ENCODE data around the gene ADAMTSL1. TPM values are rescaled to one million over a fixed set of nuclear protein-coding genes. Genes with fewer than 3 reads are reported as not detected.

Gene ADAMTSL1
- total and polyA plus RNA-seq, 9 of the 15 experiments (the other 6 are each of a cell fraction or from before 2014, with no cell fraction given) = 0.01 TPM; not detected in 8

- TF ChIP-seq POLR2AphosphoS5 (IDR thresholded peaks at IDR 0.05; ENCODE audit: control insufficient read depth, insufficient read depth, low read depth, low read length) = no peak
Observed at GRCh38 chr9:18543406-18544192, 69.6 kb downstream of the ADAMTSL1 start (continued).

- H3K36me3 ChIP-seq (ENCODE audit: control insufficient read depth, insufficient read depth, low read length) = no peaks in the 10 kb centered on the region
- H3K9me1 ChIP-seq (ENCODE audit: control insufficient read depth, insufficient read depth, low read length) = no peaks in the 10 kb centered on the region
- no peaks in the 10 kb centered on the region for H3K27me3 ChIP-seq (ENCODE audit: control insufficient read depth in 2 of 2, insufficient read depth in 2 of 2, low read length in 2 of 2)
- no peaks in the 10 kb centered on the region for H3K4me1 ChIP-seq (replicated peaks in 1 of 2; ENCODE audit: control insufficient read depth in 2 of 2, insufficient read depth in 2 of 2, low read length in 2 of 2)
- FAIRE-seq (no peak), ATAC-seq (no peak), DNase-seq (ENCODE audit: extremely low read depth in 1 of 4, low spot score in 3 of 4) (no peak)
- CTCF ChIA-PET (ENCODE audit: low intra/inter-chr PET ratio) = no interaction called here
- POLR2A ChIA-PET = no interaction called here
- H2AFZ ChIP-seq (ENCODE audit: low read depth, low read length) = no peak overlapping the region
- 0% methylated on average over 3 of the region's 3 CpGs for WGBS (ENCODE audit: insufficient coverage, low coverage, missing lambda C conversion rate)
- no peak overlapping the region for H3K27ac ChIP-seq (ENCODE audit: extremely low read depth, low read depth, low read length)
- no peak overlapping the region for H3K9ac ChIP-seq (ENCODE audit: insufficient read depth in 1 of 2, low read depth in 2 of 2, low read length in 2 of 2)
- H3K4me3 ChIP-seq = no peak overlapping the region
- no TSS peak for BruUV-seq (replicated peaks)
- in situ Hi-C loops (cut with MboI) (no loop called here), intact Hi-C loops (cut with micrococcal nuclease) (no loop called here)
- H4K20me1 ChIP-seq (replicated peaks; ENCODE audit: control insufficient read depth, insufficient read depth, low read length) = no peaks in the 10 kb centered on the region
- H3K79me2 ChIP-seq (ENCODE audit: control insufficient read depth, insufficient read depth, low read length) = no peaks in the 10 kb centered on the region
- no peak overlapping the region for H3K4me2 ChIP-seq (ENCODE audit: insufficient read depth, low read length)
- no peaks in the 10 kb centered on the region for H3K9me3 ChIP-seq (replicated peaks; ENCODE audit: control insufficient read depth, insufficient read depth, low read depth, low read length)
- no peak for TF ChIP-seq FOXM1 (IDR thresholded peaks at IDR 0.05; ENCODE audit: low read depth)
- TF ChIP-seq FOXM1 (CRISPR knock-in tag; IDR thresholded peaks at IDR 0.05; ENCODE audit: low read depth) = no peak
- no peak for TF ChIP-seq GTF2A2 (tag; IDR thresholded peaks at IDR 0.05)
- no peak for TF ChIP-seq MEF2A (IDR thresholded peaks at IDR 0.05; ENCODE audit: control insufficient read depth, low read depth, low read length)
- TF ChIP-seq RAD21 (CRISPR knock-in tag; conservative IDR thresholded peaks at IDR 0.05 in 1 of 2, IDR thresholded peaks at IDR 0.05 in 1 of 2) = no peak
- no peak for TF ChIP-seq NBN (IDR thresholded peaks at IDR 0.05; ENCODE audit: low read depth)
- no peak for TF ChIP-seq DPF2 (IDR thresholded peaks at IDR 0.05)
- TF ChIP-seq TFAM (CRISPR knock-in tag; conservative IDR thresholded peaks at IDR 0.05) = no peak
- TF ChIP-seq ZNF696 (CRISPR knock-in tag; conservative IDR thresholded peaks at IDR 0.05) = no peak
- TF ChIP-seq HOXB6 (CRISPR knock-in tag; IDR thresholded peaks at IDR 0.05; ENCODE audit: borderline replicate concordance) = no peak
- no peak for TF ChIP-seq BCLAF1 (IDR thresholded peaks at IDR 0.05; ENCODE audit: borderline replicate concordance in 1 of 2, control insufficient read depth in 1 of 2, low read depth in 2 of 2, low read length in 1 of 2)
- no peak for TF ChIP-seq HCFC1 (IDR thresholded peaks at IDR 0.05; ENCODE audit: low read depth, low read length)
- TF ChIP-seq ARHGAP35 (IDR thresholded peaks at IDR 0.05; ENCODE audit: partially characterized antibody) = no peak
- TF ChIP-seq BMI1 (IDR thresholded peaks at IDR 0.05; ENCODE audit: low read length) = no peak
- no peak for TF ChIP-seq CTBP1 (IDR thresholded peaks at IDR 0.05; ENCODE audit: borderline replicate concordance)
- no peak for TF ChIP-seq RBM17 (IDR thresholded peaks at IDR 0.05; ENCODE audit: borderline replicate concordance, low read depth, low read length)
Observed at GRCh38 chr9:18544456-18544855, 70.5 kb downstream of the ADAMTSL1 start.

All from K562 (cell line).